HG03439 (cell line): Measurements from ENCODE around the gene POLK.
"Not testable (repeated sequence)": the region's sequence is repeated elsewhere in the genome, so short reads cannot be mapped to it uniquely, and the experiment has no call there.

Experiments
- ATAC-seq: cut with Tn5 transposase; IDR thresholded peaks from one replicate; pipeline ENCODE4 v1.9.1; 2021; ENCODE audit warnings: mild to moderate bottlenecking, moderate library complexity; ENCODE audit not compliant: unreplicated experiment

The POLK gene

GRCh38 chr5:75603821-75604220 lies 92.1 kb downstream of the POLK start:
- no peak for ATAC-seq

GRCh38 chr5:75607341-75607740 lies 95.7 kb downstream of the POLK start:
- ATAC-seq = not testable (repeated sequence)

DNA sequence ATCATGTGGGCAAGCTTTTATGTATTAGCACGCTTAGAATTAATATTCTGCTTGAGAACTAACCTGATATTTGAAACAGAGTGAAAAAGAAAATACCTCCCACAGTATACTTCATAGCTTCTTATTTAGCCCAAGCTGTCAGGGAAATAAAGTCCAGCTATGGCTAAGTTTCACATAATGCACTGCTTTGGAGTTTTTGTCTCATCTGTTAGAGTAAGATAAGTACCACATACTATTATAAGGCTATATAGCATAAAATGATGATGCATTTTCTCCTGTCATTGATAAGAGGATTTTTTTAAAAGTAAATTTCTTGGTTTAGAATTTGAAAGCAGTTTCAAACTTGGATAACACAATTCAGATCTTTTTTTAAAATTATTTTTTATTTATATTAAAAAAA lies 97.2 kb downstream of the POLK start:
- ATAC-seq = no peak

- no peak for ATAC-seq
Measured at GRCh38 chr5:75610201-75610600, 98.5 kb downstream of the POLK start.

DNA sequence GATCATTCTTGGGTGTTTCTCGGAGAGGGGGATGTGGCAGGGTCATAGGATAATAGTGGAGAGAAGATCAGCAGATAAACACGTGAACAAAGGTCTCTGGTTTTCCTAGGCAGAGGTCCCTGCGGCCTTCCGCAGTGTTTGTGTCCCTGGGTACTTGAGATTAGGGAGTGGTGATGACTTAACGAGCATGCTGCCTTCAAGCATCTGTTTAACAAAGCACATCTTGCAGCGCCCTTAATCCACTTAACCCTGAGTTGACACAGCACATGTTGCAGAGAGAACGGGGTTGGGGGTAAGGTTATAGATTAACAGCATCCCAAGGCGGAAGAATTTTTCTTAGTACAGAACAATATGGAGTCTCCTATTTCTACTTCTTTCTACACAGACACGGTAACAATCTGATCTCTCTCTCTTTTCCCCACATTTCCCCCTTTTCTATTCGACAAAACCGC lies 99.2 kb downstream of the POLK start:
- ATAC-seq = not testable (repeated sequence)

DNA sequence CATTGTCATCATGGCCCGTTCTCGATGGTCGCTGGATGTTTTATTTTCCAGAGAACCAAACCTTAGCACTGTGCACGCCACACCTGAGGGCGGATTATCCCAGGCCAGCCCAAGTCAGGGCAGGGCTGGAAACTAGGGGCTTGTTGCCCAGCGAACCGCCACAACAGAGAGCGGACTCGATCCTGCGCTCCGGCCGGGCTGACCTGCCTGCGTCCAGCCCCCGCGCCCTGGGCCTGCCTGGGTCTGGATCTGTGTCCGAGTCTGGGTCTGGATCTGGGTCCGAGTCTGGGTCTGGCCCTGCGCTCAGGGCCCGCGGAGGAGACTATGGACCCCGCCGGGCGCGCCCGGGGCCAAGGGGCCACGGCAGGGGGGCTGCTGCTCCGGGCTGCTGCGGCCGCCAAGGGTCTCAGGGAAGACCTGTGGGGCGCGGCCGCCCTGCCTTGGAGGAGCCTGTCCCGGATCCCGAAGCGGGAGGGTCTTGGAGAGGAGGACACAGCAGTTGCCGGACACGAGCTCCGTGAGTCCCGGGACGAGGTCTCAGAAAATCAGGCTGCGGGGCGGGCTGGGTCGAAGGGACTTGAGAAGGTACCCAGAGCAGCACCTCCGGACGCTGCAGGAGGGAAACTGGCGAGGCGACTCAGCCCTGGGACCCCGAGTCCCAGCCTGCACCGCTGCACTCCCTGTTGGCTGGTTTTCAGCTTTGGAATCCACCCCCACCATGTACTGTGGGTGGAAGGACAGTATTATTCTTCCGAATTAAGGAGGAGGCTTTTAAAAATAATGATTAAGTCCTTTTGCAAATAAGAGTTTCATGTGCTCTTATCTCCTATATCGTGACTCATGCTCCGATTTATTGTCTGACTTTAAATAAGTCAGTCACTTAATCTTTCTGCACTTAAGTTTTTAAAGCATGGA lies 99.9 kb downstream of the POLK start, which contains the start of gene ANKDD1B:
Gene ANKDD1B, plus strand, starts transcription at position 143 of the 915 bp plus-strand sequence. Its CDS starts 182 bp downstream, at position 325.
- no peak for ATAC-seq

DNA sequence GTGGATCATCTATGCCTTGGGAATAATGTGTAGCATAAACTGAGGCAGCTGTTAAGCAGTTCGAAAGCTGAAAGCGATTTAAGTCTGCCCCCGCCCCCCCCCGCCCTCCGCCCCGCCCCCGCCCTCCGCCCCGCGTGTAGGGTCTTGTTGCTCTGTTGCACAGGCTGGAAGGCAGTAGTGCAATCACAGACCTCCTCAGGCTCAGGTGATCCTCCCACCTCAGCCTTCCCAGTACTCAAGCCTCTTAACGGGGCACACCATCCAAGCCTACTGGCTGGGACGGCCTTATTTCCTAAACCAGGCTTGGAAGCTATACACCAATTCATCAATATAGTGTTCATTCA lies 100.5 kb downstream of the POLK start:
- ATAC-seq = no peak

DNA sequence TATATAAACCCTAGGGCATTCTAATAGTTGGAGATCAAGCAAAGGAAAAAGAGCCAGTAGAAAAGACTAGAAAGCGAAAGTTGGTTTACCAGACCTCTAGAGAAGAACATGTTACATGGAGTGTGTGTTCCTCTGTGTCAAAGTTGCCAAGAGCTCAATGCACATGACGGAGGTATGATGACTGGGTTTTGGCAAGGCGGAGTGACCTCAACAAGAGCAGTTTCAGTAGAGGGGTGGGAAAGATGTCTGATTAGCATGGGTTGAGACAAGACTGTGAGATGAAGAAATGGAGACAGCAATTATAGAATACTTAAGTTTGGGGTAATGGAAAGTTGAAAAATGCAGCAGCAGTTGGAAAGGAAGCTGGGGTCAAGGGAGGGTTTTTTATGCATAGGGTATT lies 101.2 kb downstream of the POLK start:
- ATAC-seq = no peak

- no peak for ATAC-seq
Measured at GRCh38 chr5:75614176-75614575, 102.5 kb downstream of the POLK start.

- no peak for ATAC-seq
Measured at GRCh38 chr5:75616371-75616881, 104.7 kb downstream of the POLK start.

DNA sequence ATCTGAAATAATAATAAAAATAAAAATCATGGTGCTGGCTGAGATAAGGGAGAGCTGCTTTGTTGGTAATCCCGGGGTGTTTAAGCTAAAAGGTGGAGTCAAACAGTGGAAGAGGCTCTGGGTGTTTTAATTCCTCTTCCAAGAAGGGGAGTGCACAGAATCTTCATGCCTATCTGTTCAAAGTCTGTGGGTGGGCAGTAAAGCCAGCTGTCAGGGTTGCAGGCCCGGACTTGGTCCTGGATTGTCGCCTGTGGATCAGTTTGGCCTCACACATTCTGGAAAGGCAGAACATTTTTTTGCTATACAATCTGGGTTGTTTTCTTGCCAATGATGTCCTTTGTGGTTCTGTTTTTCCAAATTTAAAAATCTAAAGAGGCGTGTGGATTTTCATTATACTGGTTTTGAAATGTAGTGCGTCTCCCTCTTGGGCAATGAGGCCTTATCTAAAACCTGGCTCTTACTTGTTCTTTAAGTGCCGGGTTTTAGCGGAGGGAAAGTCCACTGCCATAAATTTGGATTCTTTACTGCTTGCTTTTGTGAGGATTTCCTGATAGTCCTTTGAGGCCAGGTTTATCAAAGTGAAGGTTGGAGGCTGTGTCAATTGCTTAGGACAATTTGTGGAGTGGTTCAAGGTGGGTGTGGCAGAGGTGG lies 105.4 kb downstream of the POLK start:
- no peak for ATAC-seq

DNA sequence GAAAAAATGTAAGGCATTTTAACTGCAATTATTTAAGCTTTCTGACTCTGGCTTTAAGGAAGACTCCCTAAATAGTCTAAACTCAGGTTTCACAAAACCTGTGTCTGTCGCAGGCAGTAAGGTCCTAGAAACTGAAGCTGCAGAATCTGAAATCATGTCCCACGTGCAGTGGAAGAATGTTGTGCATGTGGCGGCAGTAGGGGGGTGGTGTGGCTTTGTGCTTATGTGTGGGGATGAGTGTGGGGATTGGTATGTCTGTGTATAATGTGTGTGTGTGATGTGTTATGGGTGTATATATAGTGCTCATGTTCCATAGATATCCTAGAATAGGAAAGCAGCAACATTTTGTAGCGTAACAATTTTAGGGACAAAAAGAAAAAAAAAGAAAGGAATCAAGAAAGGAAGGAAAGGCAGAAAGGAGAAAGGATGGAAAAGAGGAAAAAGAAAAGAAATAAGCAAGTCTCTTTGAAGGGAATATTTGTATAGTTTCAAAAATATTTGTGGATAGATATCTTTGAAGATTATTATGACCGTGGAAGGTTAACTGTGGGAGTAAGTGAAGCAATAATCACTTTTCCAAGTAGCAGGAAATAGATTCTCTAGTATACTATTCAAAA lies 106.2 kb downstream of the POLK start:
- ATAC-seq = no peak

GRCh38 chr5:75620184-75620959 lies 108.7 kb downstream of the POLK start:
- ATAC-seq = no peak

GRCh38 chr5:75622564-75622963 lies 110.9 kb downstream of the POLK start:
- no peak for ATAC-seq

- ATAC-seq = no peak
Measured at GRCh38 chr5:75623846-75624245, 112.2 kb downstream of the POLK start.

GRCh38 chr5:75626959-75627358 lies 115.3 kb downstream of the POLK start:
- no peak for ATAC-seq

DNA sequence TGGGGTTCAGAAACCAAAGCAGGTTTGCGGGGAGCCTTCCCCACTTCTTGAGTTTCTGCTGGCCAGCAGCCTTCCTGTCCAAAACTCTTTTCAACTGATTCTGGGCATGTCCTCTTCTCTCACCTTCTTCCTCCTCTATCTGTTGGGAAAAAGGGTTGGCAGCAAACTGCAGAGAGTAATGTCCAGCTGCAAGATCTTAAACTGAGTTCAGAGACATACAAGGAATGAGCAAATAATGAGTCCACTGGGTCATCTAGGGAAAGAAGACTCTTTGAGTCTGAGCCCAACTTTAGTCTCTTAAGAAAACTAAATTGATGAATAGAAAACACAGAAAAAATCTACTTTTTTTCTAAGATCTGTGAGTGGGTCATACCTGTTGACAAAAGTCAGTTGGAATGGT lies 116.1 kb downstream of the POLK start:
- no peak for ATAC-seq

GRCh38 chr5:75630875-75631274 lies 119.2 kb downstream of the POLK start:
- no peak for ATAC-seq

DNA sequence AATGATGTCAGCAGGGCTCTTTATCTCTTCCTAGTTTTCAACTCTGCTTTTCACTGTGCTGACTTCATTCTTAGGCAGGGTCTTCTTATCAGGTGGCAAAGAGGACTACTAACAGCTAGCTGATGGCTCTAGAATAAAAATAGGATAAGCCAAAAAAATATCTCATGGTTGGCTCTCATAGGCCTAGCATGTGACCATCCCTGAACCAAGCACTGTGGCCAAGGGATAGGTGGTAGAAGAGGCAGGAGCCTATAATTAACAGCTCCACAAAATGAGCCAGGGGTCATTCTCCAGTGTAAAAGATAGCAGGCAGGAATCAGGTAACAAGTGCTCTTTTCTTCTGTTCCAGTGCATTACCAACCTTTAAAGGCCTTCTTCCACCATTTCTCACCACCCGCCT lies 120.6 kb downstream of the POLK start:
- ATAC-seq = no peak

DNA sequence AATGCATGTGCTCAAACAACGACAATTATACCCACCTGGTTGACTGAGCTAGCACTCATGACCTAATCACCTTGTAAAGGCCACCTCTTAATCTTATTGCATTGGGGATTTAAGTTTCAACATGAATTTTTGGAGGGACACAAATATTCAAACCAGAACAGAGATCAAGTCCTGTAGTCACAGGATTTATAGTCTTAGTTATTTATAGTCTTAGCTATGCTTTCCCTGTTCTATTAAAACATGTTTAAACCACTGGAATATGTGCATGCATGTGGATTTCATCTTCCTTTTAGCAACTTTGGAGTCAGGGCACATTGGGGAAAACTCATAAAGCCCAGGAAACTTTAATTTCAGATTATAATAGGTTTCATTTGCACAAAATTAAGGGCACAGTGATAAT lies 126.3 kb downstream of the POLK start:
- ATAC-seq = no peak
